Measurements from ENCODE around the gene PYGO1.
"Not testable (repeated sequence)": the region's sequence is repeated elsewhere in the genome, so short reads cannot be mapped to it uniquely, and the experiment has no call there.

PYGO1 gene

GRCh38 chr15:55515491-55515890 is 72.7 kb downstream of the PYGO1 start:
- Histone ChIP-seq H3K36me3 (ENCODE audit: control insufficient read depth, insufficient read depth, low read length) (no peaks in the 10 kb centered on the region), H2BK120ac (ENCODE audit: low read depth, low read length) (no peak overlapping the region), H4K5ac (ENCODE audit: low read length) (no peak overlapping the region), H2AK5ac (ENCODE audit: low read length) (no peak overlapping the region), H3K56ac (ENCODE audit: low read length) (no peak overlapping the region), H3K27me3 (ENCODE audit: insufficient read depth, low read length, poor library complexity) (no peaks in the 10 kb centered on the region), H3K79me2 (ENCODE audit: control insufficient read depth, insufficient read depth, low read length) (no peaks in the 10 kb centered on the region), H3K79me1 (ENCODE audit: low read length) (no peaks in the 10 kb centered on the region), H3K9ac (ENCODE audit: low read length) (no peak overlapping the region), H3K4me1 (ENCODE audit: control insufficient read depth, low read depth, low read length) (no peaks in the 10 kb centered on the region), H2BK5ac (ENCODE audit: low read length) (no peak overlapping the region), H3K18ac (ENCODE audit: low read length) (no peak overlapping the region), H2BK15ac (replicated peaks; ENCODE audit: low read depth) (no peak overlapping the region), H3K4me2 (ENCODE audit: low read length) (no peak overlapping the region), H3K27ac (ENCODE audit: low read depth, low read length) (no peak overlapping the region), H3K4me3 (ENCODE audit: low read length) (no peak overlapping the region), H3K4ac (ENCODE audit: low read depth, low read length) (no peak overlapping the region), H3K23ac (ENCODE audit: low read length) (no peak overlapping the region), H4K8ac (ENCODE audit: low read depth, low read length) (no peak overlapping the region)
- DNase-seq, result no peak
- WGBS (ENCODE audit: extremely low coverage, insufficient coverage, low lambda C conversion rate), result no CpG with 5 or more reads among the region's 4 CpGs

- Histone ChIP-seq H4K8ac (ENCODE audit: low read depth, low read length) (no peak overlapping the region), H3K23ac (ENCODE audit: low read length) (no peak overlapping the region), H3K27ac (ENCODE audit: low read depth, low read length) (no peak overlapping the region), H3K4me1 (ENCODE audit: control insufficient read depth, low read depth, low read length) (no peaks in the 10 kb centered on the region), H3K27me3 (ENCODE audit: insufficient read depth, low read length, poor library complexity) (no peaks in the 10 kb centered on the region), H4K5ac (ENCODE audit: low read length) (no peak overlapping the region), H3K4me2 (ENCODE audit: low read length) (no peak overlapping the region), H3K79me2 (ENCODE audit: control insufficient read depth, insufficient read depth, low read length) (no peaks in the 10 kb centered on the region), H2BK15ac (replicated peaks; ENCODE audit: low read depth) (no peak overlapping the region), H3K79me1 (ENCODE audit: low read length) (no peaks in the 10 kb centered on the region), H2AK5ac (ENCODE audit: low read length) (no peak overlapping the region), H2BK120ac (ENCODE audit: low read depth, low read length) (no peak overlapping the region), H3K18ac (ENCODE audit: low read length) (no peak overlapping the region), H3K56ac (ENCODE audit: low read length) (no peak overlapping the region), H3K4ac (ENCODE audit: low read depth, low read length) (no peak overlapping the region), H3K36me3 (ENCODE audit: control insufficient read depth, insufficient read depth, low read length) (no peaks in the 10 kb centered on the region), H3K4me3 (ENCODE audit: low read length) (no peak overlapping the region), H3K9ac (ENCODE audit: low read length) (no peak overlapping the region), H2BK5ac (ENCODE audit: low read length) (no peak overlapping the region)
- WGBS (ENCODE audit: extremely low coverage, insufficient coverage, low lambda C conversion rate), result no CpG with 5 or more reads among the region's 12 CpGs
- DNase-seq, result no peak
These were observed 73.7 kb downstream of the PYGO1 start for GRCh38 chr15:55514414-55514850.

- H3K18ac ChIP-seq (ENCODE audit: low read length); H3K4me3 ChIP-seq (ENCODE audit: low read length); H2AK5ac ChIP-seq (ENCODE audit: low read length); H3K23ac ChIP-seq (ENCODE audit: low read length); H4K8ac ChIP-seq (ENCODE audit: low read depth, low read length); H3K4me2 ChIP-seq (ENCODE audit: low read length); H3K4me1 ChIP-seq (ENCODE audit: control insufficient read depth, low read depth, low read length); H2BK15ac ChIP-seq (replicated peaks; ENCODE audit: low read depth); H4K5ac ChIP-seq (ENCODE audit: low read length); H3K27me3 ChIP-seq (ENCODE audit: insufficient read depth, low read length, poor library complexity); H2BK5ac ChIP-seq (ENCODE audit: low read length); H3K56ac ChIP-seq (ENCODE audit: low read length); H2BK120ac ChIP-seq (ENCODE audit: low read depth, low read length); H3K36me3 ChIP-seq (ENCODE audit: control insufficient read depth, insufficient read depth, low read length); H3K79me1 ChIP-seq (ENCODE audit: low read length); H3K79me2 ChIP-seq (ENCODE audit: control insufficient read depth, insufficient read depth, low read length); H3K27ac ChIP-seq (ENCODE audit: low read depth, low read length); H3K9ac ChIP-seq (ENCODE audit: low read length); H3K4ac ChIP-seq (ENCODE audit: low read depth, low read length): not testable (repeated sequence)
- DNase-seq, result peak; percentile 81
- WGBS (ENCODE audit: extremely low coverage, insufficient coverage, low lambda C conversion rate), result no CpG with 5 or more reads among the region's 29 CpGs
These were observed 74.3 kb downstream of the PYGO1 start for GRCh38 chr15:55513621-55514413.

GRCh38 chr15:55513152-55513551 is 75.0 kb downstream of the PYGO1 start:
- no peak overlapping the region for H2BK5ac ChIP-seq (ENCODE audit: low read length)
- no peaks in the 10 kb centered on the region for H3K79me1 ChIP-seq (ENCODE audit: low read length)
- no peaks in the 10 kb centered on the region for H3K36me3 ChIP-seq (ENCODE audit: control insufficient read depth, insufficient read depth, low read length)
- no peak overlapping the region for H3K27ac ChIP-seq (ENCODE audit: low read depth, low read length)
- H3K18ac ChIP-seq (ENCODE audit: low read length), result no peak overlapping the region
- H4K8ac ChIP-seq (ENCODE audit: low read depth, low read length), result no peak overlapping the region
- H3K23ac ChIP-seq (ENCODE audit: low read length), result no peak overlapping the region
- H4K5ac ChIP-seq (ENCODE audit: low read length), result no peak overlapping the region
- H3K27me3 ChIP-seq (ENCODE audit: insufficient read depth, low read length, poor library complexity), result no peaks in the 10 kb centered on the region
- H2BK15ac ChIP-seq (replicated peaks; ENCODE audit: low read depth), result no peak overlapping the region
- WGBS (ENCODE audit: extremely low coverage, insufficient coverage, low lambda C conversion rate), result no CpG with 5 or more reads among the region's 11 CpGs
- no peak for DNase-seq
- H3K56ac ChIP-seq (ENCODE audit: low read length), result no peak overlapping the region
- H2BK120ac ChIP-seq (ENCODE audit: low read depth, low read length), result no peak overlapping the region
- H3K4ac ChIP-seq (ENCODE audit: low read depth, low read length), result no peak overlapping the region
- H2AK5ac ChIP-seq (ENCODE audit: low read length), result no peak overlapping the region
- no peak overlapping the region for H3K9ac ChIP-seq (ENCODE audit: low read length)
- H3K4me3 ChIP-seq (ENCODE audit: low read length), result no peak overlapping the region
- H3K79me2 ChIP-seq (ENCODE audit: control insufficient read depth, insufficient read depth, low read length), result no peaks in the 10 kb centered on the region
- H3K4me1 ChIP-seq (ENCODE audit: control insufficient read depth, low read depth, low read length), result no peaks in the 10 kb centered on the region
- H3K4me2 ChIP-seq (ENCODE audit: low read length), result no peak overlapping the region

- H3K79me1 ChIP-seq (ENCODE audit: low read length), result no peaks in the 10 kb centered on the region
- no peak overlapping the region for H3K4me2 ChIP-seq (ENCODE audit: low read length)
- no peak overlapping the region for H3K9ac ChIP-seq (ENCODE audit: low read length)
- H3K4me3 ChIP-seq (ENCODE audit: low read length), result no peak overlapping the region
- H3K4ac ChIP-seq (ENCODE audit: low read depth, low read length), result no peak overlapping the region
- no CpG with 5 or more reads among the region's 4 CpGs for WGBS (ENCODE audit: extremely low coverage, insufficient coverage, low lambda C conversion rate)
- no peaks in the 10 kb centered on the region for H3K36me3 ChIP-seq (ENCODE audit: control insufficient read depth, insufficient read depth, low read length)
- H3K23ac ChIP-seq (ENCODE audit: low read length), result no peak overlapping the region
- no peaks in the 10 kb centered on the region for H3K79me2 ChIP-seq (ENCODE audit: control insufficient read depth, insufficient read depth, low read length)
- no peak overlapping the region for H4K8ac ChIP-seq (ENCODE audit: low read depth, low read length)
- H3K56ac ChIP-seq (ENCODE audit: low read length), result no peak overlapping the region
- H3K27me3 ChIP-seq (ENCODE audit: insufficient read depth, low read length, poor library complexity), result no peaks in the 10 kb centered on the region
- no peak overlapping the region for H2BK120ac ChIP-seq (ENCODE audit: low read depth, low read length)
- H3K18ac ChIP-seq (ENCODE audit: low read length), result no peak overlapping the region
- no peak overlapping the region for H2BK15ac ChIP-seq (replicated peaks; ENCODE audit: low read depth)
- H4K5ac ChIP-seq (ENCODE audit: low read length), result no peak overlapping the region
- DNase-seq, result no peak
- no peak overlapping the region for H2AK5ac ChIP-seq (ENCODE audit: low read length)
- H3K27ac ChIP-seq (ENCODE audit: low read depth, low read length), result no peak overlapping the region
- no peak overlapping the region for H2BK5ac ChIP-seq (ENCODE audit: low read length)
- no peaks in the 10 kb centered on the region for H3K4me1 ChIP-seq (ENCODE audit: control insufficient read depth, low read depth, low read length)
These were observed 80.6 kb downstream of the PYGO1 start for GRCh38 chr15:55507567-55507966.

GRCh38 chr15:55505407-55505806 is 82.7 kb downstream of the PYGO1 start:
- not testable (repeated sequence) for H3K79me1 ChIP-seq (ENCODE audit: low read length); H3K9ac ChIP-seq (ENCODE audit: low read length); H3K4ac ChIP-seq (ENCODE audit: low read depth, low read length); H4K5ac ChIP-seq (ENCODE audit: low read length); H2BK5ac ChIP-seq (ENCODE audit: low read length); H3K36me3 ChIP-seq (ENCODE audit: control insufficient read depth, insufficient read depth, low read length); H3K18ac ChIP-seq (ENCODE audit: low read length); H3K4me3 ChIP-seq (ENCODE audit: low read length); H3K23ac ChIP-seq (ENCODE audit: low read length); H3K27ac ChIP-seq (ENCODE audit: low read depth, low read length); H3K4me1 ChIP-seq (ENCODE audit: control insufficient read depth, low read depth, low read length); H2BK120ac ChIP-seq (ENCODE audit: low read depth, low read length); H3K4me2 ChIP-seq (ENCODE audit: low read length); H3K79me2 ChIP-seq (ENCODE audit: control insufficient read depth, insufficient read depth, low read length); H2AK5ac ChIP-seq (ENCODE audit: low read length); H4K8ac ChIP-seq (ENCODE audit: low read depth, low read length); H2BK15ac ChIP-seq (replicated peaks; ENCODE audit: low read depth); DNase-seq; H3K56ac ChIP-seq (ENCODE audit: low read length); H3K27me3 ChIP-seq (ENCODE audit: insufficient read depth, low read length, poor library complexity)
- no CpG with 5 or more reads among the region's 5 CpGs for WGBS (ENCODE audit: extremely low coverage, insufficient coverage, low lambda C conversion rate)
